SU-DHL-6 (cell line): ENCODE data around the gene DMD.

Source experiments
- H2AFZ ChIP-seq: fragments of 200-600 bp; sonication (generic); 2 replicates; pipeline ENCODE4 v1.6.1; 2014; ENCODE audit warnings: low read depth, mild to moderate bottlenecking, moderate library complexity, mixed read lengths, antibody characterized with exemption, low read length; ENCODE audit not compliant: severe bottlenecking
- H3F3A ChIP-seq: fragments of 200-600 bp; shearing (Covaris generic); 2 replicates; pipeline ENCODE4 v1.6.0; 2016; ENCODE audit warnings: antibody characterized with exemption, mild to moderate bottlenecking; ENCODE audit not compliant: insufficient read depth
- H3K27ac ChIP-seq: fragments of 200-600 bp; sonication (generic); 2 replicates; pipeline ENCODE4 v1.5.1; 2016; ENCODE audit warnings: low read depth, mild to moderate bottlenecking, low read length, moderate library complexity, mixed read lengths
- H3K27me3 ChIP-seq: fragments of 200-600 bp; sonication (generic), shearing (Covaris generic); 2 replicates; pipeline ENCODE4 v1.6.0; 2014; ENCODE audit warnings: mild to moderate bottlenecking, low read length
- H3K36me3 ChIP-seq: fragments of 200-600 bp; sonication (generic); 2 replicates; pipeline ENCODE4 v1.6.1; 2014; ENCODE audit warnings: mild to moderate bottlenecking, low read length, mixed read lengths
- H3K4me2 ChIP-seq: fragments of 300-600, 200-600 bp; shearing (Covaris generic), sonication (generic); 2 replicates; pipeline ENCODE4 v1.6.0; 2014; ENCODE audit warnings: low read length, low read depth, mild to moderate bottlenecking; ENCODE audit not compliant: poor library complexity, severe bottlenecking
- H3K4me3 ChIP-seq: fragments of 200-600 bp; sonication (generic); 2 replicates; pipeline ENCODE4 v1.5.1; 2014; ENCODE audit warnings: antibody characterized with exemption, low read length, mild to moderate bottlenecking, mixed read lengths; ENCODE audit not compliant: insufficient read depth, poor library complexity, severe bottlenecking
- H3K79me2 ChIP-seq: fragments of 200-600 bp; sonication (generic); 2 replicates; pipeline ENCODE4 v1.6.1; 2014; ENCODE audit warnings: mild to moderate bottlenecking, low read length, moderate library complexity; ENCODE audit not compliant: insufficient read depth
- H3K9ac ChIP-seq: fragments of 200-600 bp; sonication (generic); 2 replicates; pipeline ENCODE4 v1.7.0; 2014; ENCODE audit warnings: mild to moderate bottlenecking, low read length
- H3K9me2 ChIP-seq: fragments of 200-600 bp; sonication (generic); replicated peaks from 2 replicates; pipeline ENCODE4 v1.6.1; 2014; ENCODE audit warnings: low read length; ENCODE audit not compliant: insufficient read depth
- H3K9me3 ChIP-seq: fragments of 200-600 bp; sonication (generic); 2 replicates; pipeline ENCODE4 v1.6.1; 2014; ENCODE audit warnings: low read length, mixed read lengths; ENCODE audit not compliant: insufficient read depth
- H4K20me1 ChIP-seq: fragments of 200-600 bp; sonication (generic); 2 replicates; pipeline ENCODE4 v1.6.1; 2014; ENCODE audit warnings: low read depth, mild to moderate bottlenecking, antibody characterized with exemption, low read length, moderate library complexity, mixed read lengths
- CTCF ChIP-seq: fragments of 200-600 bp; sonication (generic); IDR thresholded peaks from one replicate; pipeline ENCODE4 v1.5.1; 2017; ENCODE audit warnings: antibody characterized with exemption, mild to moderate bottlenecking, low read length, moderate library complexity; ENCODE audit not compliant: insufficient read depth, poor library complexity, severe bottlenecking
- EZH2phosphoT487 ChIP-seq: fragments of 200-600 bp; sonication (generic), shearing (Covaris generic); conservative IDR thresholded peaks from 2 replicates; pipeline ENCODE4 v1.6.1; 2018; ENCODE audit warnings: mild to moderate bottlenecking, antibody characterized with exemption, low read length, moderate library complexity, mixed read lengths

The DMD gene

GRCh38 chrX:31713120-31713519 is 1498.2 kb downstream of the DMD start:
- H3K27me3 ChIP-seq: no peaks in the 10 kb centered on the region
- H3K4me2 ChIP-seq: no peak overlapping the region
- no peaks in the 10 kb centered on the region for H3K79me2 ChIP-seq
- H2AFZ ChIP-seq: no peak overlapping the region
- no peaks in the 10 kb centered on the region for H3K9me3 ChIP-seq
- no peaks in the 10 kb centered on the region for H4K20me1 ChIP-seq
- H3K36me3 ChIP-seq: no peaks in the 10 kb centered on the region
- no peak overlapping the region for H3K27ac ChIP-seq
- TF ChIP-seq EZH2phosphoT487: no peak
- no peak for TF ChIP-seq CTCF
- H3K4me3 ChIP-seq: no peak overlapping the region
- H3K9ac ChIP-seq: no peak overlapping the region
- H3F3A ChIP-seq: no peaks in the 10 kb centered on the region
- H3K9me2 ChIP-seq: no peaks in the 10 kb centered on the region

GRCh38 chrX:31711166-31711565 is 1500.2 kb downstream of the DMD start:
- no peaks in the 10 kb centered on the region for H3K36me3 ChIP-seq
- H3K79me2 ChIP-seq: no peaks in the 10 kb centered on the region
- H4K20me1 ChIP-seq: no peaks in the 10 kb centered on the region
- no peak overlapping the region for H3K27ac ChIP-seq
- H3F3A ChIP-seq: no peaks in the 10 kb centered on the region
- H3K9me2 ChIP-seq: no peaks in the 10 kb centered on the region
- H3K9me3 ChIP-seq: no peaks in the 10 kb centered on the region
- TF ChIP-seq EZH2phosphoT487: no peak
- no peak for TF ChIP-seq CTCF
- H3K9ac ChIP-seq: no peak overlapping the region
- H3K27me3 ChIP-seq: no peaks in the 10 kb centered on the region
- no peak overlapping the region for H3K4me3 ChIP-seq
- H2AFZ ChIP-seq: no peak overlapping the region
- H3K4me2 ChIP-seq: no peak overlapping the region

GRCh38 chrX:31708116-31708515 is 1503.2 kb downstream of the DMD start:
- no peaks in the 10 kb centered on the region for H3K9me2 ChIP-seq
- H3F3A ChIP-seq: no peaks in the 10 kb centered on the region
- no peak overlapping the region for H3K9ac ChIP-seq
- H3K27ac ChIP-seq: no peak overlapping the region
- H3K36me3 ChIP-seq: no peaks in the 10 kb centered on the region
- TF ChIP-seq EZH2phosphoT487 (no peak), CTCF (no peak)
- no peak overlapping the region for H3K4me3 ChIP-seq
- no peaks in the 10 kb centered on the region for H3K79me2 ChIP-seq
- no peaks in the 10 kb centered on the region for H3K27me3 ChIP-seq
- H4K20me1 ChIP-seq: no peaks in the 10 kb centered on the region
- H3K9me3 ChIP-seq: no peaks in the 10 kb centered on the region
- H3K4me2 ChIP-seq: no peak overlapping the region
- no peak overlapping the region for H2AFZ ChIP-seq
